Fibroblast of lung (primary cell): ENCODE results near the gene PRKAG1.

Experiments used
- EZH2 ChIP-seq: IDR thresholded peaks from 2 replicates; pipeline ENCODE4 v1.5.1; 2012; ENCODE audit warnings: low read length, control low read depth, mild to moderate bottlenecking; ENCODE audit errors: missing control alignments
- TF ChIP-seq, protein P1 (sequence below), 2 donors: IDR thresholded peaks in 1 of 2; conservative IDR thresholded peaks in 1 of 2; 1 replicate in 1 of 2; 2 replicates in 1 of 2; pipeline ENCODE4 v1.5.1; 2011 to 2012; ENCODE audit warnings: low read length in 2 of 2, control low read depth in 1 of 2, inconsistent platforms in 1 of 2, low read depth in 1 of 2, mild to moderate bottlenecking in 1 of 2

DNA sequence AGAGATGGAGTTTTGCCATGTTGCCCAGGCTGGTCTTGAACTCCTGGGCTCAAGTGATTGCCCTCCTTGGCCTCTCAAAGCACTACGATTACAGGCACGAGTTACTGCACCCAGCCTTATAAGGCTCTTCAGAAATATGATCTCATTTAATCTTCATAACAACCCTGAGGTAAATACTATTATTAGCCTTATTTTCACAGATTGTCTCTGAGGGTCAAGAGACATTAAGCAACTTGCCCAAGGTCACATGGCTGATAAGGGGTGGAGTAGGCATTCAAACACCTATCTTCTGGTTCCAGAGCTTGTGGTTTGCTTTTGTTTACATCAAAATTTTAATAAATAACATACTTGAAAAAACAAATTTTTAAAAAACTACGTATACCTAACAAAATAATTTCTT is 5.1 kb downstream of the PRKAG1 start:
- TF ChIP-seq, protein P1, sequence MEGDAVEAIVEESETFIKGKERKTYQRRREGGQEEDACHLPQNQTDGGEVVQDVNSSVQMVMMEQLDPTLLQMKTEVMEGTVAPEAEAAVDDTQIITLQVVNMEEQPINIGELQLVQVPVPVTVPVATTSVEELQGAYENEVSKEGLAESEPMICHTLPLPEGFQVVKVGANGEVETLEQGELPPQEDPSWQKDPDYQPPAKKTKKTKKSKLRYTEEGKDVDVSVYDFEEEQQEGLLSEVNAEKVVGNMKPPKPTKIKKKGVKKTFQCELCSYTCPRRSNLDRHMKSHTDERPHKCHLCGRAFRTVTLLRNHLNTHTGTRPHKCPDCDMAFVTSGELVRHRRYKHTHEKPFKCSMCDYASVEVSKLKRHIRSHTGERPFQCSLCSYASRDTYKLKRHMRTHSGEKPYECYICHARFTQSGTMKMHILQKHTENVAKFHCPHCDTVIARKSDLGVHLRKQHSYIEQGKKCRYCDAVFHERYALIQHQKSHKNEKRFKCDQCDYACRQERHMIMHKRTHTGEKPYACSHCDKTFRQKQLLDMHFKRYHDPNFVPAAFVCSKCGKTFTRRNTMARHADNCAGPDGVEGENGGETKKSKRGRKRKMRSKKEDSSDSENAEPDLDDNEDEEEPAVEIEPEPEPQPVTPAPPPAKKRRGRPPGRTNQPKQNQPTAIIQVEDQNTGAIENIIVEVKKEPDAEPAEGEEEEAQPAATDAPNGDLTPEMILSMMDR (conservative IDR thresholded peaks at IDR 0.05 in 1 of 2, IDR thresholded peaks at IDR 0.05 in 1 of 2; ENCODE audit: low read depth in 1 of 2, low read length in 2 of 2), result no peak
- no peak for TF ChIP-seq EZH2
